OCI-LY3 (cell line): ENCODE data around the gene C17orf58.

Source experiments
- H2AFZ ChIP-seq: fragments of 200-600, 300-600 bp; shearing (Covaris generic); 2 replicates; pipeline ENCODE4 v1.6.0; 2014; ENCODE audit warnings: antibody characterized with exemption, low read depth, low read length
- H3K27ac ChIP-seq: fragments of 200-600, 300-600 bp; sonication (generic); 2 replicates; pipeline ENCODE4 v1.5.1; 2014; ENCODE audit warnings: mild to moderate bottlenecking, low read length, moderate library complexity, mixed read lengths
- H3K27me3 ChIP-seq: fragments of 200-600, 300-600 bp; sonication (generic); 2 replicates; pipeline ENCODE4 v1.6.1; 2014; ENCODE audit warnings: low read depth, low read length, mixed read lengths
- H3K36me3 ChIP-seq: fragments of 200-600, 300-600 bp; sonication (generic); replicated peaks from 2 replicates; pipeline ENCODE3; 2014; ENCODE audit warnings: low read depth, low read length, mixed read lengths
- H3K4me1 ChIP-seq: fragments of 300-600, 200-600 bp; sonication (generic); 2 replicates; pipeline ENCODE4 v1.6.1; 2014; ENCODE audit warnings: low read length, mixed read lengths
- H3K4me2 ChIP-seq: fragments of 200-600, 300-600 bp; sonication (generic); 2 replicates; pipeline ENCODE4 v1.6.1; 2014; ENCODE audit warnings: low read length, mixed read lengths
- H3K4me3 ChIP-seq: fragments of 300-600, 200-600 bp; sonication (generic); 2 replicates; pipeline ENCODE4 v1.5.1; 2014; ENCODE audit warnings: antibody characterized with exemption, mild to moderate bottlenecking, low read length, moderate library complexity
- H3K79me2 ChIP-seq: fragments of 300-600, 200-600 bp; shearing (Covaris generic); 2 replicates; pipeline ENCODE4 v1.6.1; 2014; ENCODE audit warnings: mild to moderate bottlenecking, low read length, mixed read lengths
- H3K9ac ChIP-seq: fragments of 300-600, 200-600 bp; shearing (Covaris generic); 2 replicates; pipeline ENCODE4 v1.6.0; 2014; ENCODE audit warnings: mild to moderate bottlenecking, low read length, moderate library complexity
- H3K9me3 ChIP-seq: fragments of 200-600, 300-600 bp; shearing (Covaris generic); 2 replicates; pipeline ENCODE4 v1.6.1; 2014; ENCODE audit warnings: low read length, mixed read lengths; ENCODE audit not compliant: insufficient read depth
- H4K20me1 ChIP-seq: fragments of 200-600, 300-600 bp; sonication (generic); 2 replicates; pipeline ENCODE4 v1.6.1; 2016; ENCODE audit warnings: low read length, mixed read lengths; ENCODE audit not compliant: insufficient read depth
- EZH2phosphoT487 ChIP-seq: fragments of 200-600 bp; shearing (Covaris generic); IDR thresholded peaks from 2 replicates; pipeline ENCODE4 v1.6.1; 2018; ENCODE audit warnings: antibody characterized with exemption, mixed run types, low read depth
- TF ChIP-seq, protein P1 (sequence below): fragments of 200-600, 300-600 bp; sonication (generic); IDR thresholded peaks from 2 replicates; pipeline ENCODE4 v1.5.1; 2014; ENCODE audit warnings: antibody characterized with exemption, low read length, low read depth

The C17orf58 gene

DNA sequence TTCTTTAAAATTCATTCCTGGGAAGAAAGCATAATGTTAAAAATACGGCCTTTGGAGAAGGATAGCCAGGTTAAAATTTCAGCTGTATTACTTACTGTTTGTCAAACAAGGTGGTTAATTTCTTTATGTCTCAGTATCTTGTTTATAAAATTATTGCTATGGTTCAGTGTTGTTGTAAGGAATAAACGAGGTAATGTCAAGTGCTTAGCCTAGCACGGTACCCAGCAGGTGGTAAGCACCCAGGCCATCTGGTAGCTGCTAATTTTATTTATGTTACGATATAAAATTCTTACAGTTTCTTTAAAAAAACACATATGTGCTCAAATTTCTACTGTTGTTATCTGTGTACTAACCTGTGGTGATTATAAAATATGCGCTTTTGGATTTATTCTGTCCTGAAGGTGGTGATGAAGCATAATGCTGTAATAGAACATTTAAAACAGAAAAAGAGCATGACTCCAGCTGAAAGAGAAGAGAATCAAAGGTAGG lies 48.9 kb downstream of the C17orf58 start:
- no peaks in the 10 kb centered on the region for H3K9me3 ChIP-seq
- no peaks in the 10 kb centered on the region for H3K79me2 ChIP-seq
- H3K4me1 ChIP-seq = no peaks in the 10 kb centered on the region
- H4K20me1 ChIP-seq = no peaks in the 10 kb centered on the region
- H3K9ac ChIP-seq = no peak overlapping the region
- no peaks in the 10 kb centered on the region for H3K27me3 ChIP-seq
- no peak overlapping the region for H3K4me2 ChIP-seq
- H3K4me3 ChIP-seq = no peak overlapping the region
- H3K36me3 ChIP-seq = peaks cover 59% of the 10 kb centered on the region
- no peak overlapping the region for H2AFZ ChIP-seq
- H3K27ac ChIP-seq = no peak overlapping the region
- TF ChIP-seq, protein P1, sequence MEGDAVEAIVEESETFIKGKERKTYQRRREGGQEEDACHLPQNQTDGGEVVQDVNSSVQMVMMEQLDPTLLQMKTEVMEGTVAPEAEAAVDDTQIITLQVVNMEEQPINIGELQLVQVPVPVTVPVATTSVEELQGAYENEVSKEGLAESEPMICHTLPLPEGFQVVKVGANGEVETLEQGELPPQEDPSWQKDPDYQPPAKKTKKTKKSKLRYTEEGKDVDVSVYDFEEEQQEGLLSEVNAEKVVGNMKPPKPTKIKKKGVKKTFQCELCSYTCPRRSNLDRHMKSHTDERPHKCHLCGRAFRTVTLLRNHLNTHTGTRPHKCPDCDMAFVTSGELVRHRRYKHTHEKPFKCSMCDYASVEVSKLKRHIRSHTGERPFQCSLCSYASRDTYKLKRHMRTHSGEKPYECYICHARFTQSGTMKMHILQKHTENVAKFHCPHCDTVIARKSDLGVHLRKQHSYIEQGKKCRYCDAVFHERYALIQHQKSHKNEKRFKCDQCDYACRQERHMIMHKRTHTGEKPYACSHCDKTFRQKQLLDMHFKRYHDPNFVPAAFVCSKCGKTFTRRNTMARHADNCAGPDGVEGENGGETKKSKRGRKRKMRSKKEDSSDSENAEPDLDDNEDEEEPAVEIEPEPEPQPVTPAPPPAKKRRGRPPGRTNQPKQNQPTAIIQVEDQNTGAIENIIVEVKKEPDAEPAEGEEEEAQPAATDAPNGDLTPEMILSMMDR = no peak
- no peak for TF ChIP-seq EZH2phosphoT487

DNA sequence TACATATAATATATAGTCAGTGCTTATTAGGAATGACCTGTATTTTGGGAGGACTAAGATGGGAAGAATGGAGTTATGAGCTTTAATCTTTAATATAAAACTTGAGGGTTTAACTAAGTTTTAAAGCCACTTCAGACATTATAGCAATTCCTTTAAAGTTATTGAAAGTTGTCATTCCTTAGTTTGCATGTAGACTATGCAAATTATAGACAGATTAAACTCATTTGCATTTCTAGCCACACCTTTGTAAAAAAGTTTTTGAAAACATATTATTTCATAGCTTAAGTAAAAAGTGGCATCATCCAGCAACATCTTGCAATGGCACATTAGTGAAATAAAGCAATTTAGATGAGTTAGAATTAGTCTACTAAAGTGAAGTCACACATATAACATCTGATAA lies 49.8 kb downstream of the C17orf58 start:
- TF ChIP-seq, protein P1 = no peak
- TF ChIP-seq EZH2phosphoT487 = no peak

DNA sequence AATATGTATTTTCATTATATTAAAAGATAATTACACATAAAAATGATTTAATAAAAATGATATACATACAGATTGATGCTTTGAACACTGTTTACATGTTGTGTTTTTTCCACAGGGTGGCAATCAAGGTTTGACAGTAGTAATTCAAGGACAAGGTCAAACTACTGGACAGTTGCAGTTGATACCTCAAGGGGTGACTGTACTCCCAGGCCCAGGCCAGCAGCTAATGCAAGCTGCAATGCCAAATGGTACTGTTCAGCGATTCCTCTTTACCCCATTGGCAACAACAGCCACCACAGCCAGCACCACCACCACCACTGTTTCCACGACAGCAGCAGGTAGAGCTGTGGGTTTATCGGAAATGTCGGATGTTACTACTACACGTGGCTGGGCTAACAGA lies 52.2 kb downstream of the C17orf58 start:
- TF ChIP-seq EZH2phosphoT487 = no peak
- TF ChIP-seq, protein P1 = no peak

More for the DNA sequence above, 49.8 kb downstream of the C17orf58 start:
- H3K79me2 ChIP-seq = no peaks in the 10 kb centered on the region
- H2AFZ ChIP-seq = no peak overlapping the region
- no peaks in the 10 kb centered on the region for H3K27me3 ChIP-seq
- peaks cover 64% of the 10 kb centered on the region for H3K36me3 ChIP-seq
- no peaks in the 10 kb centered on the region for H4K20me1 ChIP-seq
- H3K4me3 ChIP-seq = no peak overlapping the region
- no peak overlapping the region for H3K4me2 ChIP-seq
- H3K4me1 ChIP-seq = no peaks in the 10 kb centered on the region
- H3K9me3 ChIP-seq = no peaks in the 10 kb centered on the region
- no peak overlapping the region for H3K27ac ChIP-seq
- no peak overlapping the region for H3K9ac ChIP-seq

DNA sequence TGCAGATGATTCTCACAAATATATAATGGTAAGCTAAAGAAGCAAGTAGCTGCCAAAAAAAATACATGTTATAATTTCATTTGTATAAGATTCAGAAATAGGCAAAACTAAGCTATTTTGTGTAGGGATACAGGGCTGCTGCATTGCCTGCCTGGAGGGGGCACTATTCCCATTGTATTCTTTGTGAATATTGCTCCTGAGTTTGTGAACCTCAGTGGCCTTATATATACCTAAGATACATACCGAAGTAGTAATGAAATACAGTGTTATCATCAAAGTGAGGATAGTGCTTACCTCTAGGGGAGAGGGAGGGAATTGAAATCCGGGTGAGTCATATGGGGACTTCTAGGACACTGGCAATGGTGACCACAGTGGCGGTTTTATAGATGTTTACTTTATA lies 53.5 kb downstream of the C17orf58 start:
- no peak overlapping the region for H2AFZ ChIP-seq
- no peak overlapping the region for H3K27ac ChIP-seq
- no peak overlapping the region for H3K4me3 ChIP-seq
- no peaks in the 10 kb centered on the region for H3K9me3 ChIP-seq
- no peaks in the 10 kb centered on the region for H4K20me1 ChIP-seq
- H3K27me3 ChIP-seq = no peaks in the 10 kb centered on the region
- no peak overlapping the region for H3K9ac ChIP-seq
- TF ChIP-seq, protein P1 = peak; percentile 43
- no peak for TF ChIP-seq EZH2phosphoT487
- no peaks in the 10 kb centered on the region for H3K79me2 ChIP-seq
- H3K4me1 ChIP-seq = no peaks in the 10 kb centered on the region
- H3K36me3 ChIP-seq = peaks cover 73% of the 10 kb centered on the region
- no peak overlapping the region for H3K4me2 ChIP-seq

More for the DNA sequence above, 52.2 kb downstream of the C17orf58 start:
- H3K36me3 ChIP-seq = peaks cover 77% of the 10 kb centered on the region
- H3K27me3 ChIP-seq = no peaks in the 10 kb centered on the region
- no peak overlapping the region for H3K4me3 ChIP-seq
- H3K4me1 ChIP-seq = no peaks in the 10 kb centered on the region
- no peaks in the 10 kb centered on the region for H3K9me3 ChIP-seq
- H2AFZ ChIP-seq = no peak overlapping the region
- no peak overlapping the region for H3K27ac ChIP-seq
- H4K20me1 ChIP-seq = no peaks in the 10 kb centered on the region
- H3K4me2 ChIP-seq = no peak overlapping the region
- H3K79me2 ChIP-seq = no peaks in the 10 kb centered on the region
- no peak overlapping the region for H3K9ac ChIP-seq
